T-helper 2 cell treated with Interferon-gamma antibody and Interleukin-4, amounts not matched to agents 5 μg/mL and 100 μg/mL, for 36 hours (primary cell): Measurements from ENCODE around the gene RELN.
"Not testable (repeated sequence)": the region's sequence is repeated elsewhere in the genome, so short reads cannot be mapped to it uniquely, and the experiment has no call there.

Source experiments
- DNase-seq: peaks from one replicate; pipeline ENCODE4 v3.0.0; 2021; ENCODE audit warnings: low spot score
- H3K27ac Mint-ChIP-seq: one replicate; pipeline ENCODE4 v1.8.0; 2021; ENCODE audit warnings: mild to moderate bottlenecking, mixed read lengths
- H3K27me3 Mint-ChIP-seq: one replicate; pipeline ENCODE4 v1.8.0; 2021; ENCODE audit warnings: low read depth, mixed read lengths
- H3K36me3 Mint-ChIP-seq: one replicate; pipeline ENCODE4 v1.8.0; 2021; ENCODE audit warnings: low read depth, mixed read lengths
- H3K4me1 Mint-ChIP-seq: one replicate; pipeline ENCODE4 v1.8.0; 2021; ENCODE audit warnings: low read depth, mixed read lengths
- H3K4me3 Mint-ChIP-seq: one replicate; pipeline ENCODE4 v1.8.0; 2022; ENCODE audit warnings: mild to moderate bottlenecking, moderate library complexity, mixed read lengths
- H3K9me3 Mint-ChIP-seq: one replicate; pipeline ENCODE4 v1.8.0; 2021; ENCODE audit warnings: mixed read lengths

RELN gene

DNA sequence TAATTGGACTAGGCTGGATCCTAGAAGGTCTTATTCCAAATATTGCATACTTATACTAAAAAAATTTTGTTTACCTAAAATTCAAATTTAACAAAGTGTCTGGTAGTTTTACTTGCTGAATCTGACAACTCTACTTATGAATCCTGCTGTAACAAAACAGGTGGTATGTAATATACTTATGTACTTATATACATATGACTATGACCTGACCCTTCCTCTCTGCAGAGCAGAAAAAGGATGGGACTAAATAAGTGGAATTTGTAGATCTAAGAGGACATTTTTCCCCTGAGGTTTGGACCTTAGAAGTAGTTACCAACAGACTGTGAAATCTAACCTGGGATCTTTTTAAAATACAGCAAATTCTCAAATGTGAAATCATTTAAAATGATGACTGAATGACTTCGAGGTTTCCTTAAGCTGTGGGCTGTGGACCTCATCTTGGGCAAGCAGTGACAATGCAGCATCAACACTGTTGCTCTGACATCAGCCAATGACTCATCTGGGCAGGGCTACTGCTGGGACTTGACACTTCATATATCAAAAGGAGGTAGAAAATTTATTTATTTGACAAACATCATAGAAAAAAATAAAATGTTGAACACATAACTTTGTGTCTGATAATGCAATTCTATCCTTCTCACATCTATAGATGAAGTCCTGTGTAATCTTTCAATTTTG, 73.6 kb downstream of the RELN start:
- Mint-ChIP-seq H3K27me3 (peaks cover 6% of the 10 kb centered on the region), H3K4me1 (no peaks in the 10 kb centered on the region), H3K4me3 (no peak overlapping the region), H3K36me3 (no peaks in the 10 kb centered on the region), H3K27ac (no peak overlapping the region), H3K9me3 (no peaks in the 10 kb centered on the region)
- no peak for DNase-seq

GRCh38 chr7:103914147-103914899, 75.1 kb downstream of the RELN start:
- Mint-ChIP-seq H3K27ac (no peak overlapping the region), H3K4me3 (no peak overlapping the region), H3K27me3 (peaks cover 3% of the 10 kb centered on the region), H3K36me3 (no peaks in the 10 kb centered on the region), H3K4me1 (no peaks in the 10 kb centered on the region), H3K9me3 (no peaks in the 10 kb centered on the region)
- no peak for DNase-seq

DNA sequence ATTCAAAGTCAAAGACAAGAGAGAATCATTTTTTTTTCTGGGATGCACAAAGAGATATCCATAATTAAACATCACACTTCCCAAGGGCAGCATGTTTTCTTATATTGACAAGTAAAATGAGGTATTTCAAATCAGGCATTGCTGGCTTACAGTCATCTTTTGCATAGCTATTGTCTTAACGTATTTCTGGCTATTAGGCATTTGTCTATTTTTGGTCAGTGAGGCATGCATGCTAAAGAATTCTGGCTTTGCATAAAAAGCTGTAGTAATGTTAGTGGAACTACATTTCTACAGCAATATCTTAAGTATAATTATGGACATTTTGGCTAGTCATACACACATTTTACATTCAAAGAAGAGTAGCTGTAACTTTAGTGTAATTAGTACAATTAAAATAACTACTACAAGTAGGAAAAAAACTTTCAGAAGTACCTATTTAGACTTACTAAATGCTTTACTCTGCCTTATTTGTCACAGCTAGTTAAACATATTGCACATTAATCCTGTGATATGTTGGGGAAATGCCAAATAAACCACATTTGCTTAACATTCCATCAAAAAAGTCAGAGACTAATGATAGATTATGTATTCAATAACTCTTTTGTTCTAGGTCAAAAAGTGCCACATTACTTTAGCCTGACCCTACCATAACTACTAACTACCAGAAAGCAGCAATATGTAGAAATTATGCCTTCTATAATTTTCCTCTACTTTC, 76.4 kb downstream of the RELN start:
- Mint-ChIP-seq H3K27ac (no peak overlapping the region), H3K9me3 (no peaks in the 10 kb centered on the region), H3K4me1 (no peaks in the 10 kb centered on the region), H3K36me3 (no peaks in the 10 kb centered on the region), H3K4me3 (no peak overlapping the region), H3K27me3 (peaks cover 2% of the 10 kb centered on the region)
- no peak for DNase-seq

DNA sequence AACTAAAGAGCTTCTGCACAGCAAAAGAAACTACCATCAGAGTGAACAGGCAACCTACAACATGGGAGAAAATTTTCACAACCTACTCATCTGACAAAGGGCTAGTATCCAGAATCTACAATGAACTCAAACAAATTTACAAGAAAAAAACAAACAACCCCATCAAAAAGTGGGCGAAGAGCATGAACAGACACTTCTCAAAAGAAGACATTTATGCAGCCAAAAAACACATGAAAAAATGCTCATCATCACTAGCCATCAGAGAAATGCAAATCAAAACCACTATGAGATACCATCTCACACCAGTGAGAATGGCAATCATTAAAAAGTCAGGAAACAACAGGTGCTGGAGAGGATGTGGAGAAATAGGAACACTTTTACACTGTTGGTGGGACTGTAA, 78.4 kb downstream of the RELN start:
- not testable (repeated sequence) for H3K4me3 Mint-ChIP-seq

DNA sequence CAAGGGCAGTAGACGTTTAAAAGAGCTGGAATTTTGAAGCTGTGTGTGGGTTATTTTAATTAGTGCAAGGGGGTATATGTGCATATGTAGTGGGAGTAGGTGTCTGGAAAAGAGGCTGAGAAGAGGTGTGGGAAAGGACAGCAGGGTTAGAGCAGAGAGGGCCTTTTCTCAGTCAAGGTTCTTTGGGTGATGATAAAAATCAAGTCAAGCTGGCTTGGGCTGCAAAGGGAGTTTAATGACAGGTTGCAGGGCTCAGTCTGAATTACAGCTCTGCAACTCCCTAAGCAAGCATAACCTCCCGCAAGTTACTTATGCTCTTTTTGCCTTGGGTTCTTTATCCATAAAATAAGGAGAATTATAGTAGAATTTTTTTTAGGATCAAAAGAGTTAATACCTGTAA, 83.5 kb downstream of the RELN start:
- Mint-ChIP-seq H3K27ac (no peak overlapping the region), H3K36me3 (no peaks in the 10 kb centered on the region), H3K4me3 (no peak overlapping the region), H3K27me3 (no peaks in the 10 kb centered on the region), H3K4me1 (no peaks in the 10 kb centered on the region), H3K9me3 (no peaks in the 10 kb centered on the region)
- DNase-seq = no peak

More for the DNA sequence above, 78.4 kb downstream of the RELN start:
- not testable (repeated sequence) for H3K27ac Mint-ChIP-seq, H3K9me3 Mint-ChIP-seq, DNase-seq, H3K36me3 Mint-ChIP-seq, H3K4me1 Mint-ChIP-seq, H3K27me3 Mint-ChIP-seq

DNA sequence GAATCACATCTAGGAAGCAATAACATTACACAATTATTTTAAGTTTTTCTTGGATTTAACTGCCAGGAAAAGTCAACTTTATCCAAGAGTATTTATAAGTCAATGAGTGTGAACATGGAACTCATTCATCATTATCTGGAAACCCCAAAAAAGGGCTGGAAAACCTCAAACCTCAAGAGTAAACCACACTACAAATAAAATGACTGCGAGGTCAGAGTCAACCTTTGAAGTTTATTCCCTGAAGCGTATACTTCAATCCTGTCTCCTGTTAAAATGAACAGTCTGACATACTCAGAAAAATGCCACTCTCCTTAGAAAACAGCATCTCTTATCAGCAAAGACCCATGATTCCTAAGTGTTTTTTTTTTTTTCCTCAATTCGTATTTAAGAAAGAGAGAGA, 86.5 kb downstream of the RELN start:
- DNase-seq = no peak
- Mint-ChIP-seq H3K36me3 (no peaks in the 10 kb centered on the region), H3K27me3 (no peaks in the 10 kb centered on the region), H3K27ac (no peak overlapping the region), H3K9me3 (no peaks in the 10 kb centered on the region), H3K4me1 (no peaks in the 10 kb centered on the region), H3K4me3 (no peak overlapping the region)

- not testable (repeated sequence) for H3K27ac Mint-ChIP-seq, H3K4me3 Mint-ChIP-seq, H3K27me3 Mint-ChIP-seq, DNase-seq, H3K9me3 Mint-ChIP-seq, H3K36me3 Mint-ChIP-seq, H3K4me1 Mint-ChIP-seq
Measured at GRCh38 chr7:103896826-103897225, 92.6 kb downstream of the RELN start.

GRCh38 chr7:103894656-103895596, 94.5 kb downstream of the RELN start:
- no peak overlapping the region for H3K27ac Mint-ChIP-seq
- no peaks in the 10 kb centered on the region for H3K36me3 Mint-ChIP-seq
- H3K27me3 Mint-ChIP-seq = no peaks in the 10 kb centered on the region
- no peaks in the 10 kb centered on the region for H3K9me3 Mint-ChIP-seq
- no peaks in the 10 kb centered on the region for H3K4me1 Mint-ChIP-seq
- no peak for DNase-seq
- H3K4me3 Mint-ChIP-seq = no peak overlapping the region

DNA sequence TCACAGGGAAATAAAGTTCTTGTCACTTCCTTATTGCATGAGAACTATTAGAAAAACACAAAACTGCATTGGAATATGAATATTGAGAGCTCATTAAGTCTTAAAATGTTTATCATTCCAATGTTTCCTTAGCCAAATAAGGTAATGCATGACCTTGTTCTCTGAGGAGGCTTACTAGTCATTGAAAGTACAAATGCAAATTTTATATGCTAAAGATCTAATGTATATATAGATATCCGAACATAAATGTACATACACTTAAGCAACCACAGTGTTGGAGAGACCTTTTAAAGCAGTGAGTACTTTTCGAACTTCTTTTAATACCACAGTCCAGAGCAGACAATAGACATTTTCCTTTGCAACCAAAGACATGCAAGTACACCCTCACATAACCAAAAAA, 96.1 kb downstream of the RELN start:
- Mint-ChIP-seq H3K4me3 (no peak overlapping the region), H3K4me1 (no peaks in the 10 kb centered on the region), H3K27me3 (no peaks in the 10 kb centered on the region), H3K36me3 (no peaks in the 10 kb centered on the region), H3K27ac (no peak overlapping the region), H3K9me3 (no peaks in the 10 kb centered on the region)
- no peak for DNase-seq

- Mint-ChIP-seq H3K4me1 (no peaks in the 10 kb centered on the region), H3K36me3 (no peaks in the 10 kb centered on the region), H3K27ac (no peak overlapping the region), H3K4me3 (no peak overlapping the region), H3K27me3 (no peaks in the 10 kb centered on the region), H3K9me3 (no peaks in the 10 kb centered on the region)
- DNase-seq = no peak
Measured at GRCh38 chr7:103889451-103889850, 100.0 kb downstream of the RELN start.

DNA sequence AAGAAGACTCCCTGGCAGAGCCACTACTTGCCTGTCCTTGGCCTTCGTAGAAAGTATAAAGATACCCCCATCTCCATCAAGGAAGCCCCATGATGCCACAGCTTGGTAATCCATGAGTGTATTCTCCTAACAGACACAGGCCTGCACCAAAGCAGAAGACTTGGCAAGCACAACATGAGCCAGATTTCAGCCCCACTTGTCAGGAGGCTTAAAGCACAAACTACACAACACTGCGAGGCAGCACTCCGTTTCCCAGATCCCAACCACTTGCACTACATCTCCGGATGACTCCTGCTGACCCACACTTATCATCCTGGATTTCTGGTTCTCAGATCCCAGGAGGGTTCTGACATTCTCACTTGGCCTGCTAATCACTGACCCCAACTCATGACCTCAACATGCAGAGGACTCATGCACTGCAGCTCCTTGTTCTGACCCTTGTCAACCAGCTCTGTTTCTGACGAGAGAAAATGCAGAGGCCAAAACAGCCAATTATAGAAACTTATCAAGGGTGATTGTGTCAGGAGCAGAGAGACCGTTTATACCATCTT, 100.8 kb downstream of the RELN start:
- Mint-ChIP-seq H3K4me1 (no peaks in the 10 kb centered on the region), H3K36me3 (no peaks in the 10 kb centered on the region), H3K27me3 (no peaks in the 10 kb centered on the region), H3K27ac (no peak overlapping the region), H3K4me3 (no peak overlapping the region), H3K9me3 (no peaks in the 10 kb centered on the region)
- no peak for DNase-seq

DNA sequence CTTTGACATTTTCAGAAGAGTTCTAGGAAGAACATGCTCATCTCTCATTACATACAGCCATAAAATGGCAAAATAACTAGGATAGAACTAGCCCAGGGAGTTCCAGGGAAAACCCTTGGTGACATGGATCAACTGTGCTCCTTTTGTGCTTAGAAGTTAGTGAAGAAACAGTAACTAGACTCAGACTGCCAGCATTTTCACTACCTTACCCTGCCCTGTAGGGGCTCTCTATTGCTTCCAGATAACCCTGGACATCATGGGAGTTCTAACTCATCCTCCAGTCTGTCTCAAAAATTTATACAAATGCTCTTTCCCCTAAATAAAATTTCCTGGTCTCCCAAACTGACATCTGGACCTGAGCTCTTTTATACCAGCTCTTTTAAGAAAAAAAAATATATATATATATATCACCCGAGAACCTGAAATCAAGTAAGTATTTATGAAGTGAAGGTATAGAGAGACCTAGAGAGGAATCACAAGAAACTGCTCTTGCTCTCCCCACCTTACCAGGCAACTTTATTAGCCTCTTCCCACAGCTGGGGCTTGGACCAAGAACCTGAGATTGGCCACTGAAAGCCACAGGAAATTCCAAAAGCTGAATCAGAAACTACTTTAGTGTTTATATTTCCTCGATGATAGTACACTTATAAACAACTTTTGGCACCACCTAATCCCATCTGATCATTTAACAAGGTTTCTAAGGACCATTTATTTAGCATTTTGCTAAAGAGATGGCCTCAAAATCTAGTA, 101.4 kb downstream of the RELN start:
- no peak for DNase-seq
- Mint-ChIP-seq H3K27me3 (no peaks in the 10 kb centered on the region), H3K9me3 (no peaks in the 10 kb centered on the region), H3K36me3 (no peaks in the 10 kb centered on the region), H3K4me3 (no peak overlapping the region), H3K27ac (no peak overlapping the region), H3K4me1 (no peaks in the 10 kb centered on the region)

DNA sequence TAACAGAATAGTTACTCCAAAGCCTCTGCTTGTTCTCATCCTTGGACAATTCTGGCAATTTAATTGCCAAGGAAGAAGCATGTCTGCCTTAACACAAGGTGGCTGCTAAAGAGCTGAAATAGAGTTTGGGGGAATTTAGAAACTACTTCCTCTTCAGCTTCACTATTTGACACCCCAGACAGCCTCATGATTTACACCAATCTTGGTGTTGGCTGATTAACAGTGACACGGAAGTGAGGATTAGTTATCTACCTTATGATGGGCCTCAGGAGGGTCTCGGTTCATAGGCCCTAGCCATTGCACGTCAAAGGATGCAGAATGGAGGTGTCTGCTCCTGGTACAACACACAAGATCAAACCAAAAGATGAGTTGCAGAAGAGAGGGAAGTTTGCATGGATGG, 102.4 kb downstream of the RELN start:
- H3K36me3 Mint-ChIP-seq = no peaks in the 10 kb centered on the region
- no peak overlapping the region for H3K4me3 Mint-ChIP-seq
- DNase-seq = no peak
- H3K27me3 Mint-ChIP-seq = no peaks in the 10 kb centered on the region
- H3K4me1 Mint-ChIP-seq = no peaks in the 10 kb centered on the region
- no peaks in the 10 kb centered on the region for H3K9me3 Mint-ChIP-seq
- no peak overlapping the region for H3K27ac Mint-ChIP-seq
